NCI-H128 (cell line): ENCODE results near the gene FTCDNL1.

Experiments used
- DNase-seq: peaks from one replicate; lab custom pipeline; 2025; ENCODE audit not compliant: unreplicated experiment; lab: John Stamatoyannopoulos, UW

FTCDNL1 gene

DNA sequence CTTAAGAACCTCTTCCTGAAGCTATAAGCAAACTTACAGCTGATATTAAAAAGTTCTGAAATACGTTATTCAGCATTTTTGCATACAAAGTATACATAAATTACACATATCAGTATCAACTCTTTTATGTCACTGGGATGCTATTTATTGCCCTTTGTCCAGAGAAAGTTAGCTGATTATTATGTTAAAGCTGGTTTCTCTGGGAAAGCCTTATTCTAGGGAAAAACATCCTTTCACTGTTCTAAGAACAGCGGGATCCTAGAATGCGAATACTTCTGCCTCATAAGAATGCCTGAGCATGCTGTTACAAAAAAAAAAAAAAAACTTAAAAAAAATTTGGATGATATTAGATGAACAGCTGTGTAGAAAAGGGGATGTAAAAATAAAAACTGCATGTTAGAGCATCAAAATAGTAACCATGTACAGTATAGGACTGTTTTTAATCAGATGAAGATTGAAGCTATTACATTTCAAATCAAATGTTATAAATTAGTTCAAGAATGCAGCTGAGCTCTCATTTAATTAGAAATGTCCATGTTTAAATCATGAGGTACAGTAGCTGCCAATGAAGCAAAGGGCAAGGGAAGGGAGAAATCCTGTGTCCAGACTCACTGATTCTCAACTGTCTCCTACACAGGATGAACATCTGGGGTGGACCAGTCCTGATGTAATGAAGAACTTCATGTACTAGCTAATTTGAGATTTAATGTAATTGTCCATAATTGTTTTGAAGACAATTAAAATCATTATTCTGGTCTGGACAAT lies 8.2 kb downstream of the FTCDNL1 start:
- no peak for DNase-seq

DNA sequence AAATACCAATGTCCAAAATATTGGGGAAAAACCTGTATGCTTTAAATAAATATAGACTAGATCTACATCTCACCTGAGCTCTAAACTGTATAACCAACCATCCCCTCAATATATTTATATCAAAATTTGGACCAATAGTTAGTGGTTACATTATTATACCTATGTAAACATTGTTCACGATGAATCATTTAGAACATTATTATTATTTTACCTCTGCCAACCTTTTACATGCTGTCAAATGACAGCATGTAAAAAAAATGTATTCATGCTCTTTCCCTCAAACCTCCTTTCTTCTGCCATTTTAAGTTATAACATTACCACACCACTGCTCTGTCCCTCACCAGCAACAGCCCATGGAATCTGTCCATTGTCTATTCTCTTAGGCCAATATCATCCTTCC lies 9.6 kb downstream of the FTCDNL1 start:
- DNase-seq, result no peak

DNA sequence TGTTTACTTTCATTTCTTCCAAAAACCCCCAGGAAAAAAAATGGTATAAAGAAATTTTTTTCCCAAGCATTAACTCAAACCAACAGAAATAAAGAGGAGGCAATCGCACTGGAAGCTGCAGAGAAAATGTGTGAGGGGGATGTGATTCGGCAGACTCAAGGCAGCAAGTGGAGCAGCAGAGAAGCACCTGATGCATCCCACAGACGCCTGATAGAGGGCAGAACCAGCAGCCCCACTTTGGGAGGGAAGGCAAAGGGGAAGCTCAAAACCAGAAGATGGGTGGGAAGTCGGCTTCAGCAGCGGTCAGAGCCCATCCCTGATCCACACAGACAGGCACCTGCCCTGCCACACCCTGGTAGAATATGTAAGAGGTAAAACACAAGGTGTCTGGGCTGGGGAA lies 12.6 kb downstream of the FTCDNL1 start:
- no peak for DNase-seq

DNA sequence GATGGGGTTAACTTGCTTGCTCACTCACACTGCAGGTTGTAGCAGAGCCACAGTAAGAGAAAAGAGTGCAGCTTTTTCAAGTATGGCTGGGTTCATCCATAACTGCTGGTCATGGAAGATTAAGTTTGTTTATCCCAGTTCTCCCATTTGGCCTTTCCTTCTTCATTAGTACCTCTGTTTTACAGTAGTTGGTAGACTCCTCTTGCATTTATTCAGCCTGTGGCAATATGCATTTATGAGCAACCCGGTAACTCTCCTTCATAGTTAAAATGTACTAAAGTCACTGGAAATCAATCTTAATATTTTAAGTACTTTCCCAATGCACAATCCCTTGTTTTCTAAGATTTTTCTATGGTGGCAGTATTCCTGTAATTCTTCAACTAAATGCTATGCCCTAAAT lies 14.0 kb downstream of the FTCDNL1 start:
- DNase-seq, result no peak

DNA sequence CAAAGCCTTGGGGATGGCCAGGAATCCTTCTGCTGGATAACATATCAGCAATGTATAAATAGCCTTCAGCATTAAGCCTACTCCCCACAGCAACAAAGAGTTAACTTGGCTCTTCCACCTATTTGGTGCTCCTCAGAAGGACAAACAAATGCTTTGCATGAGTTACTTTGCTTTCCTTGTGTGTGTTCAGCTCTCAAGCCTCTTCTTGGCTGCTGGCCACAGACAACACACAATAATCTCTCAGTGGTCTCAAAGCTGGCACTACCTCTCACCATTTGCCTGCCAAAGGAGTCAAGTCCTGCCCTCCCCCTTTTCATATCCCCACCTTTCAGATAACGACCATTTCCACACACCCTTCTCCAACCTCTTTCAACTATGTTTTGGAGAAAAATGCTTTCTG lies 17.5 kb downstream of the FTCDNL1 start:
- DNase-seq, result no peak

DNA sequence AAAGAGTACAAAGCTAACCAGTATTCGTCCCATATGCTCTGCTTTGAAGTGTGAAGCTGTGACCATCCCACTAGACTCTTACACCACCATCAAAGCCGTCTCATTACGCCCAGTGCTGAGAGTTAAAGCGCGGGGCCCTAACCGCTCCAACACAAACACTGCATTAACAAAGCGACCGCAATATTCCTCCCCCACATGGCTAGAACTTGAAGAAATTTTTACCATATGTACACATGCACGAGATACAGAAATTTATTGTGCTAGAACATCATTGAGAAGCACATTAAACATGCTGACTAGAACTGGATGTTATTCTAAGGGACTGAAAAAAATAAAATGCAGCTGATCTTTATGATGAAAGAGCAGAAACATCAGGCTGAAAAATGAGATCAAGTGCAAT lies 20.5 kb downstream of the FTCDNL1 start:
- no peak for DNase-seq

DNA sequence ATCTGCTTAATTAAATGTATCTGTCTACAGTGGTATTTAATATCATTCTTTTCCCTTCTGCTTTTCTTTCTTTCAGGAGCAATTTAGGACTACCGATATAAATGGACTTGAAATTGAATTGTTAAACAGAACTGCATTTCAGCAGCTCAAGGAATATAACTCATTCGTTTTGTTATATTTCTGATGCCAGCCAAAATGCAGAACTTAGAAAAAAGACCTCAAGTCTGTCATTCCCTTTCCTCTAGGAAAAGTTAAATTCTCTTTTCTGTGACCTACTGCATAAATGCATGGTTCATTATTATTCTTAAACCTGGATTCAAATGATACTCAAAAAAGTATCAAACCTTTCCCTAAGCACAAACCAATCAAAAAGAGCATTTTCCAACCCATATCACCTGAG lies 21.4 kb downstream of the FTCDNL1 start:
- DNase-seq, result no peak

DNA sequence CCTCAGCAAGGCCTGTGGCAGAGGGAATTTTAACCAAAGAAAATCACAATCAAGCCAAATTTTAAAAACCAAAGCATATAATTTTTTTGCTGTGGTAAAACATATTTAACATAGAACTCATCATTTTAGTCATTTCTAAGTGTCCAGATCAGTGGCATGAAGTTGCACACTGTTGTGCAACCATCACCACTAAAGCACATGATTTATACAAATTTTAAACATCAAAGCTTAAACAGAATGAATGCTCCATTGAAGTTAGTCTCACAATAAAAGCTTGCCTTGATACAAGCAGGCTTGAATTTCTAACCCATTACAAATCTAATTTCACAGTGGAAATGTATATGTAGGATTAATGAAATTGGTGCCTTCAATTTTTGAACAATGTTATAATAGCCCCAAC lies 31.2 kb downstream of the FTCDNL1 start:
- DNase-seq, result no peak

DNA sequence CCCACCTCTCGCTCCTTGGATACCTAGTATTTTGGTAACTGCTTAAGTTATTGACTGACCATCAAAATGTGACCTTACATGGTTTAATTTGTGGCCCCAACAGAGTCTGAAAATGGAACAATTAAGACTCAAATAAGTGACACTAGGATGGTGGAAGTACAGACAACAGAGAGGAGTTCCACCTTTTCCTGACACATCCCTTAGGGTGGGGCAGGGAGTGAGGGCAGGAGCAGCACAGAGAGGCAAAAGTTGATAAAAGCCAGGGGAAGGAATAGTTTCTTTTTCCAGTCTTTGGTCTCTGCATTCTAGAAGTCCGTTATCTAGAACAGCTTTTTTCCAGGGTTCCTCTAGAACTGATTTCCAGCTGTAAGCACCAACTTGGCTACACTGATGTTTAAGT lies 32.2 kb downstream of the FTCDNL1 start:
- no peak for DNase-seq

DNA sequence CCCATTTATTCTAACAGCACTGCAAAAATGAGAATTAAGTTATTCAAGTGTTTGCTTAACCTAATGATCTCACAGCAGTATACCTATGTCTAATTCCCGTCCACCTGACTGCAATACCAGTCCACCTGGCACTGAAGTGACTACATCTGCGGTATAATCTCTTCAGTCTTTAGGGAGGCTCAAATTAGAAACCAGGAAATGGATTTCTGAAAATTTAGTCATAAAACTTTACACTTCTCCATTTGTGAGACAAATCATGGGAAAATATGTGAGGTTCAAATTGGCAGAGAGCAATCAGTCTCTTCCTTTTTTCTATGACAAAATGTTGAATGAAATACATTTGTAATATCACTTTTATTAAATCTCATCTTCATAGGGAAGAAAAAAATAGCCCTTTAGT lies 33.0 kb downstream of the FTCDNL1 start:
- no peak for DNase-seq

DNA sequence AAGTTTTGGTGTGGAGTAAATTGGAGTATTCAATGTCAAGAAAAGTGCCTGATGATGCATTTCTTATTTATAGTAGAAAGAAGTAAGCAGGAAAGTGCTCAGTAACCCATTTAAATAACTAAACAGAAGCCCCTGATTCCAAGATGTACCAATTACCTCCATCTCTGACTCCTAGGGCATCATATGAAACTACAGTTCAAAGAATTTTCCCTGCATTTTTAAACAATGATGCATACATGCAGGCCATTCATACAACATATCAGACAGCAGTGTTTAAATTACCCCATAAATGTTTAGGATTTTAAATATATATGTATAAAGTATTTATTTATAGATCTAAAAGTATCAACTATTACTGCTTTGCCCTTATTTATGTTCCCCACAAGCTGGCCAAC lies 36.2 kb downstream of the FTCDNL1 start:
- DNase-seq, result no peak

DNA sequence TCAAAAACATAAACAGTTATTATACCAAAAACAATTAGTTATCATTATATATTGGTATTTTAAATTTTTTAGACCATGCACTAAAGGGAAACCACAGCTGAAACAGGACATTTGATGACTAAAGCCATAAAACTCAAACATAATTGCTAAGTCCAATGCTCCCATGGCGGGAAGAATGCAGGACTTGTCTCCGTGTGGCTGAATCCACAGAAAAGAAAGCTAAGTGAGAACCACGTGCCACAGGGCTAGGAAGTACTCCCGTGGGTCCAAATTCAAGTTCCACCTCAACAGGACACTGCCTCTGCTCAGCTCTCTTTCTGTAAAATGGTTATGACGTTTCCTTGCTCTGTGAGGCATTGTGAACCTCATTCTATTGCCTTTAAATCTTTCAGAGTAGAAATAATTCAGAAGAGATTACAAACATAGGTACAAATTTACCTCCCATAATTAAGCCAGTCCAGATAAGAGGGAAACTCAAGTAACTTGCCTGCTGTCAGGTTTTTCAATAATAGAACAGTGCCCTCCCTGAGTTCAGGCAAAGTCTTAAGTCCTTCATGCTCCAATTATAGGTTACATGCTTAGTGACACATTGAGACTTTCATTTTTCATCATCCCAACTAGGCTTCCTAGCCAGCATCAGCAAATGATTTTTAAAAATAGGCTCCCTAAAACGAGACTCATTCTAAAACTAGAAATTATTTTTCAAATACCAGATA lies 36.7 kb downstream of the FTCDNL1 start:
- DNase-seq, result no peak

DNA sequence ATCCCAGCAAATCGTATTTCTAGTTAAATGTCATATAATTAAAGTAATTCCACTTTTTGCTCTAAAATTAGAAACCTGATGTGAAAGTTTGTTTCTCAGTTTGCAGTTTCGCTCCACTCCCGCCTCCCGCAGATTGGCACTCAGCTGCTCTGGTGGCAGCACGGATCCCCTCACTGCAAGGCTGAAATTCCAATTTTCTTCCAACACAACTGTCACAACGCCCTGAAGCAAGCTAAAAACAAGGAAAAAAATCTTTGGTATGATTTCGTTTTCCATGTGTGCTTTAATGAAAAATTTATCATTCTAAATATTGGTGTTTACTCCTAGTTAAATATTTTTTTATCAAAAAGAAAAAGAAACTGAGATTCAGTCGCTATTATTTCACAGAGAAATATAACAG lies 38.5 kb downstream of the FTCDNL1 start:
- no peak for DNase-seq

DNA sequence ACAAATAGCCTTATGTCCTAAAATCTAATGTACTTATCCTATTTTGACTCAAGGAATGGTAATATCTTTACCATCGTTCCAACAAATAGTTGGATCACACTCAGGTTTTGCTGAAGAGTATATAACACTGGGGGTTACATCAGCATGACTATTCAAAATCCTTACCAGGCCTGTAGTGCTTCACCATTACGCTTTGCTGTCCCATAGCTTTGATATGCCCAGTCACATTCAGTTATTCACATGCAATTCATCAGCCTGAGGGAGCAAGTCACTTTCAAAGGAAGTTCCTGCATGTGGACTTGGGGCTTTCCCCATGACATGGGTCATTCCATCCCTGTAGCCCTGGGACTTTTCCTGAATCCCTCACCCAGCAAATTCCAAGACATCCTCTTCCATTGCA lies 39.6 kb downstream of the FTCDNL1 start:
- DNase-seq, result no peak

DNA sequence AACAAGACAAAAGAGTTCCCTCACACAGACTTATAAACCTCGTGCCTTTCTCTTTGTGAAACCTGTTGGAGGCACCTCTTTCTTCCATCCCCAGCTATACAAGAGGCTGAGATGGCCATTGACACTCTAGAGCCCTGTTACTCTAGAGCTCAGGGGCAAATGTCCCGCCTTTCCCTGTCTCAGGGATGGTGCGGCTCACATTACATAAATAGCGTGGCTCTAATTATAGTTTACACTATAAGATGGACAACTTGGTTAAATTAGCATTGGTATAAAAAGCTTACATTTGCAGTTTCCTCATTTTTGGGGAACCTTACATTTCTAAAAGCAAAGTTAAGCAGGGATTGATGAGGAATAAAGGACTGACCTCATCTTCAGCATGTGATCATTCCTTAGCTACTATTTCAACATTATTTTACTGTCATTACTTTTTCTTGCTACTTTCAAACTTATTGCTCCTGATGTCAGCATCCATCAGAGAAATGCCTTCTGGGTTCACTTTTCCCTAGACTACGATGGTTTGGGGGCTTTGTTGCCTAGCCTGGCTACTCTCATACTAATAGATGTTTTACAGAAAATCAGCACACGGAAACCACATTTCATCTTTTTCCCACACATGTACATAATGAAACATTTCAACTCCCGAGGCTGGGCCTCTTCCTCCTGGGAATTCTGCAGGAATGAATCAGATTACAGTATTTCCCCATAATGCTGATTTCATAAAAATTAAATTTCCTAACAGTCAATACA lies 40.4 kb downstream of the FTCDNL1 start:
- DNase-seq, result no peak

DNA sequence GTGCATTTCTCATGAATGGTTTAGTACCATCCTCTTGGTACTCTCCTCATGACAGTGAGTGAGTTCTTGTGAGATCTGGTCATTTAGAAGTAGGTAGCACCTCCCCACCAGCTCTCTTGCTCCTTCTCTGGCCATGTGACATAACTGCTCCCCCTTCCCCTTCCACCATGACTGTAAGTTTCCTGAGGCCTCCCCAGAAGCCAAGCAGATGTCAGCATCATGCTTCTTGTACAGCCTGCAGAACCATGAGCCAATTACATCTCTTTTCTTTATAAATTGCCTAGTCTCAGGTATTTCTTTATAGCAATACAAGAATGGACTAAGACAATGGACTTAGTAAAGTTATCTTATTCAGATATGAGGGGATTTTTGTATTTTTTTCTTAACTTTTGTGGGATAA lies 43.0 kb downstream of the FTCDNL1 start:
- DNase-seq, result no peak

DNA sequence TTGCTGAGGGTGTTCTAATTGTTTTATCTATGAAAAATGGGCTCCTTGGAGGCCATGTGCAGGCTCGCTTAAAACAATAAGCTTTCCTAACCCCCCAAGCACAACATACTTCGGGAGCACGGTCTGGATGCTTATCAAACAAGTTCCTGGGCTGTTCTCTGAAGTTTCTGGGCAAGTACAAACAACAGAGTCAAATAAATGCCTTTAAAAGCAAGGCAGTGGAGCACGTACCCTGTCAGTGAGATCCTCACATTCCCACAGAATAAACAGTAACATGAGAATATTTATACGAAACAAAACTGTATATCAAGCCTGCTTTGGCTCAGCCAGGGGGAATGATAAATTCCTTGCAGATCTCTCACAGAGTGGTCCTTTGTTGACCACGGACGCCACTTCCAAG lies 44.8 kb downstream of the FTCDNL1 start:
- no peak for DNase-seq

DNA sequence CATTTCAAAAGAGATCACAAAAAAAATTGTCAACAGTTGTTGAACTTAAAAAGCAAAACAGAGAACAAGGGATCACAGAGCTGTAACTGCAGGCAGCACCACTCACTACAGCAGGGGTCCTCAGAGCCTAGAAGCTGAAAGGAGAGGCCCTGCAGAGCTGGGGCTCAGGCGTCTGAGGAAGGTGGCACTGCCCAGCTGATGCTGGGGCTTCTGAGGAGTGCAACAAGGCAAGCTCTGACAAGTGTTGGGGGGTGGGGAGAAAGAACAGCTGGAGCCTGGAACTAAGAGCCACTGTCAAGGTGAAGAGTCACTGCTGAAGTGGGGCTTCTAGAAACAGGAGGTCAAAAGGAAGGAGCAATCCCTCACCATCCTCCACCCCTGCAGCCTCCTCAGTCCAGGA lies 46.2 kb downstream of the FTCDNL1 start:
- no peak for DNase-seq

DNA sequence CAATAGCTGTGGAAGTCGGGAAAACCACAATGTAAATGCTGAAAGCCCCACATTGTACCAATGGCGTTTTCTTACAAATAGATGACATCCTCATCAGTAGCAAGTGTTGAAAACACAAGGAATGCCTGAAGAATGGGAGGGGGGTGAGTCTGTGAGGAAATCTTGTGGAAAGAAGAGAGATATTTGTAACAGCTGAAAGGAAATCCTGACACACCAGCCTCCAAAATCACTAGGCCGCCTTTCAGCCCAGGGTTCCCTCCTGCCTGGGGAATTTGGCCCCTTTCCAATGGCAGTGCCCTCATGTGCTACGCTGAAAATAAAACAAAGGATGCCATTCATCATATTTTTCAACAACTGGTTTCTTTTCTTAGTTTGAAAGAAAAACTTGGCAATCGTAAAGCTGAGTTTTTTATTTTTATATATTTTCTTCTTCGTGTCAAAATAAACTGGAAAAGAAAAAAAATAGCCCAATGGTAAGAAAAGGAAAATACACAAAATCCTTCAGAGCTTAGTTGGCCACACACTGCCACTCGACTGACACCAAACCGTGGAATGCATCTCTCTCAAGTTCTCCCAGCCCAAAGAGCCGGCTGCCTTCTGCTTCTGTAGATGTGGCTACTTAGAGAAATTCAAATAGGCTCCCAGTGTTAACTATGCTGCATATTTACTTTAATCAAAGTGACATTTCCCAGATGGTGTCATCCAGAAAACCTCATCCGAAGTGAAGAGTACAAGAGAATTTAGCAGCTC lies 52.0 kb downstream of the FTCDNL1 start:
- no peak for DNase-seq

DNA sequence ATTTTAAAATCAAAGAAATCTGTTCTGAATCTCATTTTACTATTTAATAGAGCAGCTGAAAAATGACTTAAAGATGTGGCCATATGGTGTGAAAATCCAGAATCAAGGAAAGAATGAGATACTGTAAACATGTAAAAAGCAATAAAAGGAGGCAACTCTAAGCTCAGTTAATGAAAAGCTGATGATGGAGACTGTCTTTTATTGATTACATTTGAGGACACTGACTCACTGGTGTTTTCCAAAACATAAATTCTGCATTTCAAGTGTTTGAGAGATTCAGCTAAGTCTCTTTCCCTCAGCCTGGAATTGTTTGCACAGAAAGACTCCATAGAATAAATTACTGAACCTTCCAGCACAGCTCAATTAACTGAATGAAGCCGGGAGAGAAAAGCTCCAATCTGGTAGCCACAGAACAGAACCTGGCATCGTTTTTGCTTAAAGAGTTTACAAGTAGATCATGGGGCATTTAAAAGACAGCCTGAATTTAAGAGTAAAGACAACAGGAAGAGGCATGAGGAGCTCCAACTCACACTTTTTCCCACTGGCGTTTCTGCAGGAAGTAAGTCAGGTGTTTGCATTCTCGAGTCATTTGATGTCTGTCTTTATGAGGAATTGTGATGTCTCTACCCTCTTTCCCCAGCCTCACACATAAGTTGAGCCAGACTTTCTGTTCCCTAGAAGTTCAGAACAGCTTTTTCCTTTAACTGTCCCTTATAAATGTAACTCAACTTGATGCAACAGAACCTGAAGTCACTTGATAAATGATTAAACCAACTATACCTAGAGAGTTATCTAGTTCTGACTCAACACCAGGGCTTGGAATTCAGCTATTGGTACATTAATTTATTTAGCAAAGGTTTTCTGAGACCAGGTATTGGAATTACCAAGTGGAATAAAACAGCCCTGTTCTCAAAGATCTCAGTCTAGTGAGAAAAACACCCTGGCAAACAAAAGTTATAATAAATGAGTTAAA lies 53.3 kb downstream of the FTCDNL1 start:
- DNase-seq, result no peak
